Colonic mucosa (tissue), 4 donors: ENCODE data around the gene RER1. TPM values are rescaled to one million over a fixed set of nuclear protein-coding genes. Genes with fewer than 3 reads are reported as not detected.

ENCODE experiments used
- DNase-seq: peaks from one replicate; pipeline ENCODE4 v3.0.0-alpha.2; 2020
- H3K27ac ChIP-seq: fragments of 200-600 bp; one replicate; pipeline ENCODE4 v1.8.0; 2021
- H3K27me3 ChIP-seq: fragments of 200-600 bp; one replicate; pipeline ENCODE4 v1.8.0; 2021
- H3K36me3 ChIP-seq: fragments of 200-600 bp; one replicate; pipeline ENCODE4 v1.8.0; 2021
- H3K4me1 ChIP-seq: fragments of 200-600 bp; one replicate; pipeline ENCODE4 v1.8.0; 2021; ENCODE audit warnings: mild to moderate bottlenecking
- H3K4me3 ChIP-seq: fragments of 200-600 bp; one replicate; pipeline ENCODE4 v1.8.0; 2021
- H3K9ac ChIP-seq, 2 donors: one replicate each; pipeline ENCODE4 v1.7.0; 2013; ENCODE audit warnings: control low read depth in 2 of 2, low read depth in 2 of 2, low read length in 2 of 2
- H3K9me3 ChIP-seq: fragments of 200-600 bp; one replicate; pipeline ENCODE4 v1.8.0; 2021
- intact Hi-C: fragments of 100-400 bp; cut with DNase I; formaldehyde crosslinking; loops from one replicate; pipeline ENCODE4 v1.14.1; 2022
- total RNA-seq, 2 donors: library from RNA; stranded (reverse); fragmentation: NEBNext Ultra II Directional in 1 of 2; extraction: Animal tissue kit (Norgen Biotek cat#: 25700) in 1 of 2; gene quantifications; one replicate each; pipeline ENCODE4 v1.2.1, GENCODE V29; 2021
- TF ChIP-seq, protein P1 (sequence below): fragments of 200-600 bp; IDR thresholded peaks from one replicate; pipeline ENCODE4 v1.8.0; 2022; ENCODE audit warnings: antibody characterized with exemption, mild to moderate bottlenecking
- donor health status: healthy.
- donor health status: DM: no; HTN: no; CAD: no.
- donor health status: DM: no; HTN: no; CAD: no.

Gene RER1
- total RNA-seq, 2 donors from 2014 or later: 190 to 216 TPM

DNA sequence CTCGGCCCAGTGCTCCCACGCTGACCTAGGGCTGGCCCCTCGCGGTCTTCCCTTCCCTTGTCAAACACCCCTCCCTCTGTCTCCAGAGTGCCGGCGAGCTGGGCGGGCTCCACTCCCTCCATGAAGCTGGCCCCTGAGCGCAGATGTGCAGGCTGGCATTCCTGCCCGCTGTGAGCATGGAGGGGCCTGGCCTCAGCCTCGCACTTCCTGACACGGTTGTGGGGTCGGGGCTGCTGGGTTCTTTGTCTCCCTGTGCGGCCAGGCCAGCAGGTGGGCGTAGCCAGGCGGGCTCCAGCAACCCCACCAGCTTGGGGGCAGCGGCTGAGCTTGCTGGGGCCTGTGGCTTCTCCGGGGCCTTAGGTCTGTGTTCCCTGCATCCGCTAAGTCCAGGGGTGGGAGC is 34.9 kb downstream of the RER1 start:
- no peak overlapping the region for H3K9ac ChIP-seq
- DNase-seq: no peak
- H3K4me1 ChIP-seq: no peaks in the 10 kb centered on the region
- H3K36me3 ChIP-seq: no peaks in the 10 kb centered on the region
- intact Hi-C loops: loop anchor here (10.0 kb wide), 1 partner anchor 218 kb away; no protein-coding TSS in a partner anchor
- H3K9me3 ChIP-seq: no peaks in the 10 kb centered on the region
- no peak overlapping the region for H3K27ac ChIP-seq
- H3K4me3 ChIP-seq: no peak overlapping the region
- TF ChIP-seq, protein P1, sequence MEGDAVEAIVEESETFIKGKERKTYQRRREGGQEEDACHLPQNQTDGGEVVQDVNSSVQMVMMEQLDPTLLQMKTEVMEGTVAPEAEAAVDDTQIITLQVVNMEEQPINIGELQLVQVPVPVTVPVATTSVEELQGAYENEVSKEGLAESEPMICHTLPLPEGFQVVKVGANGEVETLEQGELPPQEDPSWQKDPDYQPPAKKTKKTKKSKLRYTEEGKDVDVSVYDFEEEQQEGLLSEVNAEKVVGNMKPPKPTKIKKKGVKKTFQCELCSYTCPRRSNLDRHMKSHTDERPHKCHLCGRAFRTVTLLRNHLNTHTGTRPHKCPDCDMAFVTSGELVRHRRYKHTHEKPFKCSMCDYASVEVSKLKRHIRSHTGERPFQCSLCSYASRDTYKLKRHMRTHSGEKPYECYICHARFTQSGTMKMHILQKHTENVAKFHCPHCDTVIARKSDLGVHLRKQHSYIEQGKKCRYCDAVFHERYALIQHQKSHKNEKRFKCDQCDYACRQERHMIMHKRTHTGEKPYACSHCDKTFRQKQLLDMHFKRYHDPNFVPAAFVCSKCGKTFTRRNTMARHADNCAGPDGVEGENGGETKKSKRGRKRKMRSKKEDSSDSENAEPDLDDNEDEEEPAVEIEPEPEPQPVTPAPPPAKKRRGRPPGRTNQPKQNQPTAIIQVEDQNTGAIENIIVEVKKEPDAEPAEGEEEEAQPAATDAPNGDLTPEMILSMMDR: no peak
- H3K27me3 ChIP-seq: no peaks in the 10 kb centered on the region

DNA sequence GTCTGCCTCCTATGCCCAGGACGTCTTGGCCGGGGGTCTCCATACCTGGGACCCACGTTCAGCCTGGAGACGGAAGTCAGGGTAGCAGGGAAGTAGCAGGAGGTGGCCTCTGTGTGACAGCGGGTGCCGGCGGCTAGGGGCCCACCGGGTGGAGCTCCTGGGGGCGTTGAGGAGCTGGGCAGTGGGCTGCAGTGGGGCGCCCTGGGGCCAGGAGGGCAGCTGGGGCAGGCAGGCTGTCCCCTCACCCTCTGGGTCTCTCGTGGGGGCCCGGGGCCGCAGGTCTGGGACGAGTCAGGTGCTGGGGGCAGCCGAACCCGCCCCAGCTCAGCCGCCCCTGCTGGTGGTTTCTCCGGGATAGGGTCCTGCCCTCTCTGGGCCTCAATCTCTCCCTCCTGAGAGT is 35.4 kb downstream of the RER1 start:
- no peak overlapping the region for H3K27ac ChIP-seq
- no peaks in the 10 kb centered on the region for H3K9me3 ChIP-seq
- H3K4me1 ChIP-seq: no peaks in the 10 kb centered on the region
- H3K36me3 ChIP-seq: no peaks in the 10 kb centered on the region
- H3K4me3 ChIP-seq: no peak overlapping the region
- no peak for DNase-seq
- no peak overlapping the region for H3K9ac ChIP-seq
- TF ChIP-seq, protein P1: no peak
- no peaks in the 10 kb centered on the region for H3K27me3 ChIP-seq
- intact Hi-C loops: loop anchor here (10.0 kb wide), 1 partner anchor 218 kb away; no protein-coding TSS in a partner anchor

- no peak overlapping the region for H3K27ac ChIP-seq
- H3K36me3 ChIP-seq: no peaks in the 10 kb centered on the region
- TF ChIP-seq, protein P1: no peak
- no peaks in the 10 kb centered on the region for H3K4me1 ChIP-seq
- H3K4me3 ChIP-seq: no peak overlapping the region
- no peaks in the 10 kb centered on the region for H3K9me3 ChIP-seq
- intact Hi-C loops: loop anchor here (10.0 kb wide), 1 partner anchor 217 kb away; no protein-coding TSS in a partner anchor
- H3K27me3 ChIP-seq: no peaks in the 10 kb centered on the region
- DNase-seq: no peak
- no peak overlapping the region for H3K9ac ChIP-seq
Measured at GRCh38 chr1:2427976-2428375, 36.3 kb downstream of the RER1 start.

GRCh38 chr1:2428490-2428889 is 36.8 kb downstream of the RER1 start:
- intact Hi-C loops: loop anchor here (10.0 kb wide), 1 partner anchor 216 kb away; no protein-coding TSS in a partner anchor
- DNase-seq: no peak
- TF ChIP-seq, protein P1: no peak
- H3K4me1 ChIP-seq: no peaks in the 10 kb centered on the region
- H3K27ac ChIP-seq: no peak overlapping the region
- H3K27me3 ChIP-seq: no peaks in the 10 kb centered on the region
- no peak overlapping the region for H3K9ac ChIP-seq
- no peaks in the 10 kb centered on the region for H3K9me3 ChIP-seq
- H3K36me3 ChIP-seq: no peaks in the 10 kb centered on the region
- no peak overlapping the region for H3K4me3 ChIP-seq

- Histone ChIP-seq H3K9ac (no peak overlapping the region), H3K36me3 (no peaks in the 10 kb centered on the region), H3K27ac (no peak overlapping the region), H3K9me3 (no peaks in the 10 kb centered on the region), H3K4me1 (no peaks in the 10 kb centered on the region), H3K4me3 (no peak overlapping the region), H3K27me3 (no peaks in the 10 kb centered on the region)
- intact Hi-C loops: loop anchor here (10.0 kb wide), 1 partner anchor 215 kb away; no protein-coding TSS in a partner anchor
- TF ChIP-seq, protein P1: peak; percentile 32
- DNase-seq: no peak
Measured at GRCh38 chr1:2429780-2430591, 38.3 kb downstream of the RER1 start.
